GM12872 (cell line): ENCODE measurements around the gene MAP3K5.

Experiments
- CTCF ChIP-seq: IDR thresholded peaks from 3 replicates; pipeline ENCODE4 v1.5.1; 2011; ENCODE audit warnings: low read depth, mild to moderate bottlenecking, low read length, moderate library complexity; ENCODE audit not compliant: insufficient read depth

The MAP3K5 gene

GRCh38 chr6:136666041-136666440, 126.2 kb downstream of the MAP3K5 start:
- no peak for TF ChIP-seq CTCF

- TF ChIP-seq CTCF = no peak
Measured at GRCh38 chr6:136662347-136663237, 129.7 kb downstream of the MAP3K5 start.

GRCh38 chr6:136660727-136661126, 131.6 kb downstream of the MAP3K5 start:
- TF ChIP-seq CTCF = no peak

GRCh38 chr6:136659991-136660499, 132.2 kb downstream of the MAP3K5 start:
- no peak for TF ChIP-seq CTCF

GRCh38 chr6:136658711-136659110, 133.6 kb downstream of the MAP3K5 start:
- TF ChIP-seq CTCF = no peak

- no peak for TF ChIP-seq CTCF
Measured at GRCh38 chr6:136657666-136658065, 134.6 kb downstream of the MAP3K5 start.

GRCh38 chr6:136656121-136656520, 136.2 kb downstream of the MAP3K5 start:
- TF ChIP-seq CTCF = no peak
